ENCODE measurements around the gene LYPD1. TPM values are rescaled to one million over a fixed set of nuclear protein-coding genes. Genes with fewer than 3 reads are reported as not detected.

LYPD1 gene
- total and polyA plus RNA-seq, 2 of the 4 experiments (the other 2 are of a cell fraction): 66.1 to 87.6 TPM

- intact Hi-C loops (cut with micrococcal nuclease) (no loop called here), in situ Hi-C loops (cut with MboI; ENCODE audit: low sequenced_read_pairs) (no loop called here), dilution Hi-C loops (cut with HindIII; ENCODE audit: low sequenced_read_pairs, unreplicated experiment) (no loop called here)
- no peak overlapping the region for H3K18ac ChIP-seq (ENCODE audit: low read depth, low read length)
- no peak overlapping the region for H2AFZ ChIP-seq (replicated peaks; ENCODE audit: low read length, poor library complexity)
- no peak overlapping the region for H2BK20ac ChIP-seq (ENCODE audit: low read depth, low read length)
- H2AK9ac ChIP-seq (replicated peaks; ENCODE audit: low read depth, low read length, poor library complexity): no peak overlapping the region
- no peak overlapping the region for H2BK120ac ChIP-seq (ENCODE audit: low read depth, low read length)
- no peak overlapping the region for H3K9ac ChIP-seq (ENCODE audit: low read depth, low read length)
- H3K27me3 ChIP-seq (ENCODE audit: control insufficient read depth, insufficient read depth, low read length): peaks cover 11% of the 10 kb centered on the region
- H3K4me3 ChIP-seq (ENCODE audit: insufficient read depth, low read depth, low read length): no peak overlapping the region
- H4K8ac ChIP-seq (ENCODE audit: low read depth in 2 of 2, low read length in 2 of 2): no peak overlapping the region
- no peak overlapping the region for H3K27ac ChIP-seq (ENCODE audit: insufficient read depth, low read length)
- ATAC-seq (ENCODE audit: low read depth) (no peak), DNase-seq (no peak)
- H3K4me2 ChIP-seq (ENCODE audit: low read depth, low read length): no peak overlapping the region
- no peak overlapping the region for H3K56ac ChIP-seq (ENCODE audit: extremely low read depth, insufficient read depth, low read length)
- WGBS, 2 experiments (ENCODE audit: extremely low coverage in 2 of 2, insufficient read length in 1 of 2): no CpG with 5 or more reads among the region's 5 CpGs
- H3K9me1 ChIP-seq (ENCODE audit: insufficient read depth, low read length): 0 out of 2 replicates have a peak, but pooled peaks cover 5% of the 10 kb centered on the region
- no TSS peak for BruUV-seq (replicated peaks)
- no peaks in the 10 kb centered on the region for H4K20me1 ChIP-seq (ENCODE audit: insufficient read depth, low read length)
- no peaks in the 10 kb centered on the region for H3K79me1 ChIP-seq (ENCODE audit: low read depth in 1 of 2, low read length in 2 of 2)
- ChIA-PET POLR2A (ENCODE audit: unreplicated experiment) (interaction anchor here (0.5 kb wide), 1 partner anchor 75 kb away, joined by 3 read pairs; no protein-coding TSS in a partner anchor), CTCF (no interaction called here)
- no peak overlapping the region for H3K23ac ChIP-seq (ENCODE audit: low read depth, low read length)
- no peaks in the 10 kb centered on the region for H3K36me3 ChIP-seq (ENCODE audit: control insufficient read depth, insufficient read depth, low read length)
- no peak overlapping the region for H3K4ac ChIP-seq (ENCODE audit: low read depth, low read length)
- no peak overlapping the region for H2BK15ac ChIP-seq (ENCODE audit: low read depth, low read length)
- no peak overlapping the region for H2BK5ac ChIP-seq (ENCODE audit: low read depth, low read length, poor library complexity, severe bottlenecking)
- no peaks in the 10 kb centered on the region for H3K9me3 ChIP-seq (ENCODE audit: control insufficient read depth, insufficient read depth, low read length)
- TF ChIP-seq SMC3 (IDR thresholded peaks at IDR 0.05; ENCODE audit: low read depth, low read length) (no peak), USF2 (IDR thresholded peaks at IDR 0.05; ENCODE audit: low read depth, low read length) (no peak)
- H3K4me1 ChIP-seq (ENCODE audit: control insufficient read depth, insufficient read depth, low read length): peaks cover 3% of the 10 kb centered on the region; the same call in 1 of the 2 replicates
- H4K91ac ChIP-seq (ENCODE audit: insufficient read depth, low read depth, low read length): no peak overlapping the region
- H3K14ac ChIP-seq (replicated peaks; ENCODE audit: low read depth, low read length): no peak overlapping the region
- no peak overlapping the region for H2AK5ac ChIP-seq (ENCODE audit: low read depth, low read length)
- no peak overlapping the region for H4K5ac ChIP-seq (ENCODE audit: low read depth, low read length)
Measured at GRCh38 chr2:132615329-132616085, 54.5 kb downstream of the LYPD1 start.

Data from IMR-90 (cell line).